BLaER1 treated with 17β-estradiol and CSF1 and Interleukin-3, amounts not matched to agents 10 nM and 100 nM (cell line): Measurements from ENCODE around the gene HPCAL4.

ENCODE experiments used
- H3K27ac ChIP-seq, 11 experiments: shearing (Covaris generic); formaldehyde crosslinking; 2 replicates each; pipeline ENCODE4 v1.8.1; 2022
- H3K27me3 ChIP-seq, 11 experiments: shearing (Covaris generic); formaldehyde crosslinking; 2 replicates each; pipeline ENCODE4 v1.8.1; 2022
- H3K36me3 ChIP-seq, 11 experiments: shearing (Covaris generic); formaldehyde crosslinking; 2 replicates each; pipeline ENCODE4 v1.8.1; 2022
- H3K4me1 ChIP-seq, 10 experiments: shearing (Covaris generic); formaldehyde crosslinking; 2 replicates each; pipeline ENCODE4 v1.8.1; 2022
- H3K4me2 ChIP-seq, 11 experiments: shearing (Covaris generic); formaldehyde crosslinking; 2 replicates each; pipeline ENCODE4 v1.8.1; 2022
- H3K4me3 ChIP-seq, 10 experiments: shearing (Covaris generic); formaldehyde crosslinking; 2 replicates each; pipeline ENCODE4 v1.8.1; 2022
- H3K9ac ChIP-seq, 11 experiments: shearing (Covaris generic); formaldehyde crosslinking; 2 replicates each; pipeline ENCODE4 v1.8.1; 2022
- H3K9me3 ChIP-seq, 11 experiments: shearing (Covaris generic); formaldehyde crosslinking; replicated peaks in 1 of 11; 2 replicates each; pipeline ENCODE4 v1.8.1; 2022
- H4K20me1 ChIP-seq, 11 experiments: shearing (Covaris generic); formaldehyde crosslinking; 2 replicates each; pipeline ENCODE4 v1.8.1; 2022
- Cebpa-rat ChIP-seq, 11 experiments: shearing (Covaris generic); IDR thresholded peaks; 2 replicates each; pipeline ENCODE4 v1.8.1; 2022

Gene HPCAL4

DNA sequence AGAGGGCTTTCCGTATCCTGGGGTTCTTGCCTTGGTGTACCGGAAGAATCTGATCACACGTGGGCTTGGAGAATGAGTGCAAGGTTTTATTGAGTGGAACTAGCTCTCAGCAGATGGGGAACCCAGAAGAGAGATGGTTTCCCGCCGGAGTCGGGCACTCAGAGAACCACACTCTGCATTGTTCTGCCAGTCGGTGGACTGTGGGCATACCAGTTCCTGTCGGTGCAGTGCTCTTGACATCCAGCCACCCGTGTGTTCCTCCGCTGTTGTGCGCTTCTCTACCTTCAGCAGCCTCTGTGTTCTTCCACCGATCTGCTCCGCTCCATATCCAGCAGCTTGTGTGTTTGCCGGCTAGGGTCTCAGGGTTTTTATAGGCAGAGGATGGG is 36.7 kb upstream of the HPCAL4 start:
- Histone ChIP-seq H3K9me3 (no peaks in the 10 kb centered on the region), H3K27ac (no peak overlapping the region), H3K4me2 (peak overlapping the region; percentile 29 to 65 (median 47); a peak in 19 of 22 replicates), H3K27me3 (peaks cover 9 to 28% (median 14%) of the 10 kb centered on the region in 11 experiments; a peak in 18 of 22 replicates), H3K36me3 (no peaks in the 10 kb centered on the region), H3K4me1 (peaks cover 8 to 14% (median 11%) of the 10 kb centered on the region in 10 experiments), H3K4me3 (no peak overlapping the region), H3K9ac (no peak overlapping the region), H4K20me1 (no peaks in the 10 kb centered on the region)
- no peak for TF ChIP-seq Cebpa-rat (IDR thresholded peaks at IDR 0.05)

DNA sequence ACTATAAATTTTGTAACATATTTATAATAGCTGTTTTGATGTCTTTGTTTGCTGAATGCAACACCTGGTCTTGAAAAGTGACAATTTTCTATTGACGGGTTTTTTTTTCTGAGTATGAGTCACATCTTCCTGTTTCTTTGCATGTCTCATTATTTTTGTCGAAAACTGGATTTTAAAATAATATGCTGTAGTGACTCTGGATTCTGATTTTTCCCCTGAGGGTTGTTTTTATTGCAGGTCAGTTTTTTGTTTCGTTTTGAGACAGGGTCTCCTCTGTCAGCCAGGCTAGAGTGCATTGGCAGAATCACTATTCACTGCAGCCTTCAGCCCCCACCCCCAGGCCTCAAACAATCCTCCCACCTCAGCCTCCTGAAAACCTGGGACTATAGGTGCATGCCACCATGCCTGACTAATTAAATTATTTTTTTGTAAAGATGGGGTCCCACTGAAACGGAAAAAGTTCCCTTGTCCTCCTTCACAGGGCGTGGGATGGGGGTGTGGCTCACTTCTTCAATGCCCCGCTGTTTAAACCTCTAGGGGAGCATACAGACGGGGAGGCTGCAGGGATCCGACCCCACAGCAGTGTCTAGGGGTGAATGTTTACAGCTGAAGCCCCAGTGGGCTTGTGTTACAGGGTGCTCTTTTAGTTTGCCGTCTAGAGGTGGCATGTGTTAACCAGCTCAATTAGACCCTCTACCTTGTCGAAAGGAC is 36.1 kb upstream of the HPCAL4 start:
- H3K4me2 ChIP-seq, result peak overlapping the region; percentile 29 to 65 (median 47)

DNA sequence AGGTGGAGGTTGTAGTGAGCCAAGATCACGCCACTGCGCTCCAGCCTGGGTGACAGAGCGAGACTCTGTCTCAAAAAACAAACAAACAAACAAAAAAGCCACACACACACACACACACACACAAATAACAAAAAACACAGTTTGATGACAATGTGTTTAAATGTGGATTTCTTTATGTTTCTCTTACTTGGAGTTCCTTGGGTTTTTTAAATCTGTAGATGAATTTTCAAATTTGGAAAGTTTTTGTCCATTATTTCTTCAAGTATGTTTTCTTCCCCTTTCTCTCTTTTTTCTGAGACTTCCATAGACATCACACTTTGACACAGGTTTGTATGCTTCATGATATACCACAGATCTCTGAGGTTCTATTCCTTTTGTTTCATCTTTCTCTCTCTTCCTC is 35.4 kb upstream of the HPCAL4 start:
- Histone ChIP-seq H3K4me3 (no peak overlapping the region), H3K9me3 (no peaks in the 10 kb centered on the region), H3K4me1 (peaks cover 8 to 14% (median 11%) of the 10 kb centered on the region in 10 experiments), H4K20me1 (no peaks in the 10 kb centered on the region), H3K27me3 (peaks cover 9 to 28% (median 14%) of the 10 kb centered on the region in 11 experiments; a peak in 18 of 22 replicates), H3K9ac (no peak overlapping the region), H3K27ac (no peak overlapping the region), H3K4me2 (peak overlapping the region in 1 of 11 experiments; percentile 46; a peak in 1 of 22 replicates), H3K36me3 (no peaks in the 10 kb centered on the region)
- TF ChIP-seq Cebpa-rat (IDR thresholded peaks at IDR 0.05), result no peak

More for the DNA sequence above, 36.1 kb upstream of the HPCAL4 start:
- TF ChIP-seq Cebpa-rat (IDR thresholded peaks at IDR 0.05), result no peak
- H3K36me3 ChIP-seq, result no peaks in the 10 kb centered on the region
- H3K9ac ChIP-seq, result no peak overlapping the region
- no peak overlapping the region for H3K27ac ChIP-seq
- no peaks in the 10 kb centered on the region for H4K20me1 ChIP-seq
- H3K4me1 ChIP-seq, result peaks cover 8 to 14% (median 11%) of the 10 kb centered on the region in 10 experiments
- H3K4me3 ChIP-seq, result no peak overlapping the region; a peak in 1 of 20 replicates
- peaks cover 9 to 28% (median 14%) of the 10 kb centered on the region in 11 experiments; a peak in 18 of 22 replicates for H3K27me3 ChIP-seq
- no peaks in the 10 kb centered on the region for H3K9me3 ChIP-seq

DNA sequence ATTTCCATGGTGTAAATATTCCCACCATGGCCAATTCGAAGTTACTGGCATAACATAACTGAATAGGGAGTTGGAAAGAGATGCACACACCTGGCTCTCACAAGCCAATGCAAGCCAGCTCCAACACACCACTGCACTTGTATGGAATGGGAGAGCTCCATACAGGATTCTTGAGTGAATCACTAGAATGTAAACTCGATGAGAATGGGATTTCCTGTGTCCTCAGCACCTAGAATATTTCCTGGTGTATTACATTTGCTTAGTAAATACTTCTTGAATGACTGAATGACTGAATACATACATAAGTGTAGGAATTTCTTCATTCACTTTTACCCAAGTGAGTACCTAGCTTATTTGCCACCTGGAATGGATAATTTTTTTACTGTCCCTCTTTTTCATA is 31.3 kb upstream of the HPCAL4 start:
- H3K9ac ChIP-seq, result no peak overlapping the region
- no peak overlapping the region for H3K4me3 ChIP-seq
- H3K27me3 ChIP-seq, result peaks cover under 1 to 14% (median 4%) of the 10 kb centered on the region in 11 experiments; a peak in 18 of 22 replicates
- no peaks in the 10 kb centered on the region for H4K20me1 ChIP-seq
- no peaks in the 10 kb centered on the region for H3K36me3 ChIP-seq
- H3K9me3 ChIP-seq, result no peaks in the 10 kb centered on the region
- no peak overlapping the region for H3K27ac ChIP-seq
- no peak for TF ChIP-seq Cebpa-rat (IDR thresholded peaks at IDR 0.05)
- H3K4me1 ChIP-seq, result peaks cover 2 to 12% (median 5%) of the 10 kb centered on the region in 10 experiments
- H3K4me2 ChIP-seq, result no peak overlapping the region

DNA sequence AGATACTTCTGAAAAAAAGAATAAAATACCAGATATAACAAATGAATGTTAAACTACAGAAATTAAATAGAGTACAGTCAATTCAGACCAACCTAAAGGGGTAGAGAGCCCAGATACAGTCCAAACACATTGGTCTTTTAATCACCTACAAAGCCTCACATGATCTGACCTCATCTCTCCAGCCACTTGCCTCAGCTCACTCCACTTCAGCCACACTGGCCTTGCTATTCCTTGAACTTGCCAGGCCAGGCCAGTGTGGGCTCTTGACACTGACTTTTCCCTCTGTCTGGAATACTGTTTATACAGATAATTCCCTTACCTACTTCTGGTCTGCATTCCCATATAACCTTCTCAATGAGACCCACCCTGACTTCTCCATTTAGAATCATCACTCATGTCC is 30.4 kb upstream of the HPCAL4 start:
- Histone ChIP-seq H3K4me3 (no peak overlapping the region), H3K9me3 (no peaks in the 10 kb centered on the region), H3K36me3 (no peaks in the 10 kb centered on the region), H3K9ac (no peak overlapping the region), H3K4me2 (no peak overlapping the region), H3K27ac (no peak overlapping the region), H3K4me1 (peaks cover 0 to 7% (median 0%) of the 10 kb centered on the region in 10 experiments; a peak in 3 of 20 replicates), H4K20me1 (no peaks in the 10 kb centered on the region), H3K27me3 (peaks cover 0 to 6% (median 0%) of the 10 kb centered on the region in 11 experiments; a peak in 3 of 22 replicates)
- no peak for TF ChIP-seq Cebpa-rat (IDR thresholded peaks at IDR 0.05)

DNA sequence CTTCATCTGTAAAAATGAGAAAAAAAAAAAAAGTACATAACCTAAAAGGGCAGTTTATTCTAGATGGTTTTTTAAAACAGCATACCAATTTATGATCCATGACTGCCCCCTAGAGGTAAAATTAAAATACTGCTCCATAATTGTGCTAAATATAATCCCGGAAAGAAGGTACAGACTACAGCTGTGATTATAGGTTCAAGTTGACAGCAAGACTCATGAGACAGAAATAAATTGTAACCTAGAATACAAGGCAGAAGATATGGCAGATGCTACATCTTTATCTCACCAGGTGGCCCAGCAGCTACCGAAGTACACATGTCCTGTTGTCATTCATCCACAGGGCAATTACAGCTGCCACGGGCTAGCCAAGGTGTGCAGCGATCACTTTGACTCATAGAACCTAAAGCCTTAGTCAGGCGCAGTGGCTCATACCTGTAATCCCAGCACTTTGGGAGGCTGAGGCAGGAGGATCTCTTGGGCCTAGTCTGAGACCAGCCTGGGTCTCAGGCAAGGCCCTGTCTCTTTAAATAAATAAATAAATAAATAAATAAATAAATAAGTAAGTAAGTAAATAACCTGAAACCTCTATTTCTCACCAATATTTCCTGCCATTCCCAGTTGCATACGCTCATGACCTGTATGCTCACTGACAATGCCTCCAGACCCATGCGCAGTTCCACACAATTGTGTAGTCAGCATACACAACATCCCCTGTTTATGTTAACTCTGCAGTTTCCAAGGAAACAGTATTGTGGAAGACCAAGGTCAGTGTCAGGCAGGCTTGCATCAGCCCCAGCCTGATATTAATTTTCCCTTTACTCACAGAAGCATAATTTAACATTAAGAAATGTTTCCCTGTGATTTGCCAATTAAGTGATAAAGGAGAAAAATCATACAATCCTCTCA is 29.1 kb upstream of the HPCAL4 start:
- Histone ChIP-seq H3K9ac (peak overlapping the region in 2 of 11 experiments; percentile 15 to 48; a peak in 2 of 22 replicates), H3K9me3 (no peaks in the 10 kb centered on the region), H4K20me1 (no peaks in the 10 kb centered on the region), H3K4me3 (no peak overlapping the region), H3K27ac (peak overlapping the region in 2 of 11 experiments; percentile 37 to 68; a peak in 3 of 22 replicates), H3K4me1 (peaks cover 0 to 7% (median 0%) of the 10 kb centered on the region in 10 experiments; a peak in 3 of 20 replicates), H3K4me2 (peak overlapping the region in 2 of 11 experiments; percentile 7 to 35; a peak in 1 of 22 replicates), H3K27me3 (no peaks in the 10 kb centered on the region), H3K36me3 (no peaks in the 10 kb centered on the region)
- no peak for TF ChIP-seq Cebpa-rat (IDR thresholded peaks at IDR 0.05)

DNA sequence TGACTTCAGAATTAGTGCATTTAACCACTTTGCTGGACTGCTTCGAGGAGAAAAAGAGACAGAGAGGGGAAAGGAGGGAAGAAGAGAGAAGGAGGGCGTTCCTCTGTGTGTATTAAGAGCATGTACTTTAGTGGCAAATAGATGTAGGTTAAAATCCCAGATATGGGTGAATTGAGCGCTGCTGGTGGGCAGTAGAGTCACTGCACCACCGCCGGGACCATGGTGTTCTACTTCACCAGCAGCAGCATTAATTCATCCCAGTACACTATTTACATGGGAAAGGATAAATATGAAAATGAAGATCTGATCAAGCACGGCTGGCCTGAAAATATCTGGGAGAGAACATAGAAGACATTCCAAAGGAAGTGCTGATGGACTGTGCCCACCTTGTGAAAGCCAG is 26.6 kb upstream of the HPCAL4 start:
- no peaks in the 10 kb centered on the region for H4K20me1 ChIP-seq
- no peaks in the 10 kb centered on the region for H3K36me3 ChIP-seq
- H3K4me2 ChIP-seq, result no peak overlapping the region
- H3K4me3 ChIP-seq, result no peak overlapping the region
- H3K9ac ChIP-seq, result 0 out of 22 replicates have a peak overlapping the region, but pooled peaks of 1 of the 11 experiments have one; percentile 6
- no peaks in the 10 kb centered on the region for H3K9me3 ChIP-seq
- H3K27me3 ChIP-seq, result no peaks in the 10 kb centered on the region
- no peak overlapping the region for H3K27ac ChIP-seq
- no peak for TF ChIP-seq Cebpa-rat (IDR thresholded peaks at IDR 0.05)
- H3K4me1 ChIP-seq, result peaks cover 0 to 12% (median 9%) of the 10 kb centered on the region in 10 experiments; a peak in 14 of 20 replicates

DNA sequence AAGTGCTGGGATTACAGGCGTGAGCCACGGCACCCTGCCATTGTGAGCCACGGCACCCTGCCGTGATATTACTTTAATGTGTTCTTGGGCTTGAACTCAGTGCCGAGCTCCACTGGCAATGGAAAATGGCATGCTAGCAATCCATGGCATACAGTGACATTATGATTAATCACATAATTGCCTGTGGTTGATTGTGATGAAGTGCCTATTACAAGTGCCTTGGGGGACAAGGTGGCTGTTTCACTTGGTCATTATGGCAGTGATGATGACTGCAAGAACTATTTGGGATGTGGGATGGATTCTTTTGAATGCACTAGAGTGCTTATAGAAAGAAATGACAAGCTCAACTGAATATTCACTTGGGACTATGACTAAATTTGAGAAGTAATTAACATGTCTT is 22.3 kb upstream of the HPCAL4 start:
- no peak overlapping the region for H3K9ac ChIP-seq
- no peak for TF ChIP-seq Cebpa-rat (IDR thresholded peaks at IDR 0.05)
- H3K4me3 ChIP-seq, result no peak overlapping the region
- H3K27me3 ChIP-seq, result no peaks in the 10 kb centered on the region
- 0 out of 22 replicates have a peak, but pooled peaks cover 0 to 6% (median 0%) of the 10 kb centered on the region in 11 experiments for H3K9me3 ChIP-seq
- H4K20me1 ChIP-seq, result no peaks in the 10 kb centered on the region
- H3K27ac ChIP-seq, result no peak overlapping the region
- peak overlapping the region in 1 of 11 experiments; percentile 34; a peak in 1 of 22 replicates for H3K4me2 ChIP-seq
- H3K4me1 ChIP-seq, result peaks cover 0 to 10% (median 8%) of the 10 kb centered on the region in 10 experiments; a peak in 11 of 20 replicates
- no peaks in the 10 kb centered on the region for H3K36me3 ChIP-seq

DNA sequence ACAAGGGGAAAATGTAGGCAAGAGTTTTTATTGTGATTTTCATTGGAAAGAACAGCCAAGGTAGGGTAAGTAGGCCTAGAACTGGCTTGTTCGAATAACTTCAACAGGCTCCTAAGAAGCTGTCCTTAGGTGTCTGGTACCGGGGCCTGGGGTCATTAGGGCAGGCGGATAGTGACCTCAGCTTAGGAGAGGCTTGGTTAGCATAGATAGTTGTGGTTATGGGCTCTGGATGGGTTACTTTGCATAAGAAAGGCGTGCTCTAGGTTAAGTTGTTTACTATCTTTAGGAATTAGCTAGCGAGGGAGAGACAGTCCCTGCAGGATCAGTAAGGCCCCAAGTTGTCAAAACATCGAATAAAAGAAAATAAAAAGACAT is 20.7 kb upstream of the HPCAL4 start:
- no peaks in the 10 kb centered on the region for H3K27me3 ChIP-seq
- 0 out of 22 replicates have a peak, but pooled peaks cover 0 to 6% (median 0%) of the 10 kb centered on the region in 11 experiments for H3K9me3 ChIP-seq
- no peak for TF ChIP-seq Cebpa-rat (IDR thresholded peaks at IDR 0.05)
- no peaks in the 10 kb centered on the region for H3K36me3 ChIP-seq
- H3K9ac ChIP-seq, result no peak overlapping the region
- H3K4me2 ChIP-seq, result no peak overlapping the region
- peaks cover 0 to 15% (median 9%) of the 10 kb centered on the region in 10 experiments; a peak in 13 of 20 replicates for H3K4me1 ChIP-seq
- no peak overlapping the region for H3K4me3 ChIP-seq
- no peaks in the 10 kb centered on the region for H4K20me1 ChIP-seq
- H3K27ac ChIP-seq, result no peak overlapping the region
